HepG2 (cell line): Measurements from ENCODE around the gene LILRB3. TPM values are rescaled to one million over a fixed set of nuclear protein-coding genes. Genes with fewer than 3 reads are reported as not detected.

Experiments used
- FOXK1 ChIP-seq: sonication (generic); formaldehyde crosslinking; IDR thresholded peaks from 2 replicates; pipeline ENCODE4 v1.4.0; 2020; ENCODE audit warnings: low read depth, missing genetic modification reagents, borderline replicate concordance
- MXI1 ChIP-seq: IDR thresholded peaks from 3 replicates; pipeline ENCODE4 v1.6.1; 2012; ENCODE audit warnings: low read depth, low read length, inconsistent platforms, borderline replicate concordance
- RBM39 ChIP-seq: fragments of 200-400 bp; formaldehyde crosslinking; IDR thresholded peaks from one replicate; pipeline ENCODE4 v1.6.1; 2018; ENCODE audit warnings: antibody characterized with exemption, mild to moderate bottlenecking, low read depth, low read length; ENCODE audit not compliant: poor library complexity, severe bottlenecking
- SP2 ChIP-seq: sonication (generic); formaldehyde crosslinking; IDR thresholded peaks from 2 replicates; pipeline ENCODE4 v1.5.1; 2020; ENCODE audit warnings: mild to moderate bottlenecking, missing genetic modification reagents
- ZFP36L1 ChIP-seq: sonication (generic); formaldehyde crosslinking; IDR thresholded peaks from 2 replicates; pipeline ENCODE4 v1.8.0; 2022; ENCODE audit warnings: mild to moderate bottlenecking, missing genetic modification reagents, moderate library complexity
- ZKSCAN5 ChIP-seq: sonication (generic); formaldehyde crosslinking; IDR thresholded peaks from 2 replicates; pipeline ENCODE4 v1.5.1; 2020; ENCODE audit warnings: mild to moderate bottlenecking, missing genetic modification reagents
- polyA plus RNA-seq, 8 experiments: library from polyadenylated mRNA; depleted of rRNA in 3 of 8; stranded (reverse) in 7 of 8; unstranded in 1 of 8; fragments of >200 nt; fragmentation: Illumina TruSeq in 4 of 8; extraction: Trizol in 4 of 8; gene quantifications; 2 replicates each; pipeline versions ENCODE4 v1.2.1 to v1.2.3, GENCODE V29; 2011 to 2016; ENCODE audit warnings: low read depth in 4 of 8, missing spikeins in 1 of 8, mixed read lengths in 1 of 8; ENCODE audit not compliant: insufficient read depth in 1 of 8
- total RNA-seq, 5 experiments: library from RNA; depleted of rRNA; stranded (reverse); fragments of >200 nt; fragmentation: Illumina TruSeq; extraction: Trizol; gene quantifications; 2 replicates each; pipeline ENCODE4 v1.2.3, GENCODE V29; 2016; ENCODE audit warnings: low read depth in 1 of 5
- TF ChIP-seq, protein P1 (sequence below): sonication (generic); formaldehyde crosslinking; conservative IDR thresholded peaks from 2 replicates; pipeline ENCODE4 v1.8.0; 2022; ENCODE audit warnings: mild to moderate bottlenecking, moderate library complexity, missing genetic modification reagents
- TF ChIP-seq, protein P2 (sequence below): sonication (generic); formaldehyde crosslinking; IDR thresholded peaks from 2 replicates; pipeline ENCODE4 v1.4.0; 2020; ENCODE audit warnings: missing genetic modification reagents, borderline replicate concordance
- TF ChIP-seq, protein P3 (sequence below): sonication (generic); formaldehyde crosslinking; IDR thresholded peaks from 2 replicates; pipeline ENCODE4 v1.4.0; 2020; ENCODE audit warnings: mild to moderate bottlenecking, missing genetic modification reagents, borderline replicate concordance
- TF ChIP-seq, protein P4 (sequence below), 2 experiments: fragments of 450-650 bp in 1 of 2; sonication (generic) in 1 of 2; formaldehyde crosslinking in 1 of 2; IDR thresholded peaks; 2 replicates each; pipeline versions ENCODE4 v1.6.1 to v1.8.0; 2016 to 2022; ENCODE audit warnings: antibody characterized with exemption in 1 of 2, mild to moderate bottlenecking in 1 of 2, missing genetic modification reagents in 1 of 2
- TF ChIP-seq, protein P5 (sequence below): sonication (generic); IDR thresholded peaks from 2 replicates; pipeline ENCODE4 v1.6.1; 2016; ENCODE audit warnings: low read depth, borderline replicate concordance

LILRB3 gene
- total and polyA plus RNA-seq, 2 of the 13 experiments (the other 11 are each of a cell fraction or from before 2014, with no cell fraction given): 0.22 TPM; not detected in 1

DNA sequence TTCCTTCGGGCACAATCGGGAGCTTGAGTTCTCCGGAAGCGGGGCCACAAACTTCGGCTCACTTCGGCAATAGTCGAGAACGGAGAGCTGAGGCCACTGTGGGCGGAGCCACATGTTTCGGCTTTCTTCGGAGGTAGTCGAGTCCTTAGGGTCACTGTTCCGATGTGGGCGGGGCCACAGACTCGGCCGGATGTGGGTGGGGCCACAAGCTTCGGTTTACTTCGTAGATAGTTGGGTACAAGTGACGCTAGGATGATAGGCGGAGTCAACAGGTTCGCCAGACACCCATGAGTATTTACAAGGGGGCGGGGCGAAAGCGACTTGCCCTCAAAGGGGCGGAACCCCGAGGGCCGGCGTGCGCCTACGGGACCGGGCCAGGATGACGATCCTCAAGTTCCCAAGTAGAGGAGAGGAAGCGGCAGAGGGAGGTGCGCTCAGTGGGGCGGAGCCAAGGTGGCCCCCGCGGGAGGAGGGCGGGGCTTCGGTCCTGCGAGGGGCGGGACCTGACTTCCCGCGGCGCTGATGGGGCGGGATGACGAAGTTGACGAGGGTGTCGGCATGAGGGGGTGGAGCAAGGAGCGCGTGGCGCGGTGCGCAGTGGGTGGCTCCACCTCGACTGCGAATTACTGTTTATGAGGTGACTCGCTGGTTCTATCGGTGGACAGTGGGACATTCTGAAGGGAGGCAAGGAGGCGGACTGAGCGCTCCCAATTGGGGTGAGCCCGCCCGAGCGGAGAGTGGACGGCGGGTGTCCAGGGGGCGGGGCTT is 32.9 kb downstream of the LILRB3 start (continued):
- TF ChIP-seq, protein P1, sequence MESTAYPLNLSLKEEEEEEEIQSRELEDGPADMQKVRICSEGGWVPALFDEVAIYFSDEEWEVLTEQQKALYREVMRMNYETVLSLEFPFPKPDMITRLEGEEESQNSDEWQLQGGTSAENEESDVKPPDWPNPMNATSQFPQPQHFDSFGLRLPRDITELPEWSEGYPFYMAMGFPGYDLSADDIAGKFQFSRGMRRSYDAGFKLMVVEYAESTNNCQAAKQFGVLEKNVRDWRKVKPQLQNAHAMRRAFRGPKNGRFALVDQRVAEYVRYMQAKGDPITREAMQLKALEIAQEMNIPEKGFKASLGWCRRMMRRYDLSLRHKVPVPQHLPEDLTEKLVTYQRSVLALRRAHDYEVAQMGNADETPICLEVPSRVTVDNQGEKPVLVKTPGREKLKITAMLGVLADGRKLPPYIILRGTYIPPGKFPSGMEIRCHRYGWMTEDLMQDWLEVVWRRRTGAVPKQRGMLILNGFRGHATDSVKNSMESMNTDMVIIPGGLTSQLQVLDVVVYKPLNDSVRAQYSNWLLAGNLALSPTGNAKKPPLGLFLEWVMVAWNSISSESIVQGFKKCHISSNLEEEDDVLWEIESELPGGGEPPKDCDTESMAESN (CRISPR knock-in tag): 0 out of 2 replicates have a peak, but pooled peaks have one; percentile 27
- TF ChIP-seq FOXK1 (CRISPR knock-in tag): peak; percentile 26; the same call in 1 of the 2 replicates
- TF ChIP-seq, protein P2, sequence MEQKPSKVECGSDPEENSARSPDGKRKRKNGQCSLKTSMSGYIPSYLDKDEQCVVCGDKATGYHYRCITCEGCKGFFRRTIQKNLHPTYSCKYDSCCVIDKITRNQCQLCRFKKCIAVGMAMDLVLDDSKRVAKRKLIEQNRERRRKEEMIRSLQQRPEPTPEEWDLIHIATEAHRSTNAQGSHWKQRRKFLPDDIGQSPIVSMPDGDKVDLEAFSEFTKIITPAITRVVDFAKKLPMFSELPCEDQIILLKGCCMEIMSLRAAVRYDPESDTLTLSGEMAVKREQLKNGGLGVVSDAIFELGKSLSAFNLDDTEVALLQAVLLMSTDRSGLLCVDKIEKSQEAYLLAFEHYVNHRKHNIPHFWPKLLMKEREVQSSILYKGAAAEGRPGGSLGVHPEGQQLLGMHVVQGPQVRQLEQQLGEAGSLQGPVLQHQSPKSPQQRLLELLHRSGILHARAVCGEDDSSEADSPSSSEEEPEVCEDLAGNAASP (CRISPR knock-in tag): no peak; the same call in 1 of the 2 replicates
- TF ChIP-seq, protein P3, sequence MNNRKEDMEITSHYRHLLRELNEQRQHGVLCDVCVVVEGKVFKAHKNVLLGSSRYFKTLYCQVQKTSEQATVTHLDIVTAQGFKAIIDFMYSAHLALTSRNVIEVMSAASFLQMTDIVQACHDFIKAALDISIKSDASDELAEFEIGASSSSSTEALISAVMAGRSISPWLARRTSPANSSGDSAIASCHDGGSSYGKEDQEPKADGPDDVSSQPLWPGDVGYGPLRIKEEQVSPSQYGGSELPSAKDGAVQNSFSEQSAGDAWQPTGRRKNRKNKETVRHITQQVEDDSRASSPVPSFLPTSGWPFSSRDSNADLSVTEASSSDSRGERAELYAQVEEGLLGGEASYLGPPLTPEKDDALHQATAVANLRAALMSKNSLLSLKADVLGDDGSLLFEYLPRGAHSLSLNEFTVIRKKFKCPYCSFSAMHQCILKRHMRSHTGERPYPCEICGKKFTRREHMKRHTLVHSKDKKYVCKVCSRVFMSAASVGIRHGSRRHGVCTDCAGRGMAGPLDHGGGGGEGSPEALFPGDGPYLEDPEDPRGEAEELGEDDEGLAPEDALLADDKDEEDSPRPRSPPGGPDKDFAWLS (CRISPR knock-in tag): no peak
- no peak for TF ChIP-seq RBM39
- TF ChIP-seq MXI1: peak; percentile 60; the same call in 1 of the 3 replicates
- TF ChIP-seq ZKSCAN5 (CRISPR knock-in tag): no peak
- TF ChIP-seq ZFP36L1 (CRISPR knock-in tag): peak; percentile 37; the same call in 1 of the 2 replicates
- peak; percentile 72 for TF ChIP-seq SP2
- TF ChIP-seq, protein P4, sequence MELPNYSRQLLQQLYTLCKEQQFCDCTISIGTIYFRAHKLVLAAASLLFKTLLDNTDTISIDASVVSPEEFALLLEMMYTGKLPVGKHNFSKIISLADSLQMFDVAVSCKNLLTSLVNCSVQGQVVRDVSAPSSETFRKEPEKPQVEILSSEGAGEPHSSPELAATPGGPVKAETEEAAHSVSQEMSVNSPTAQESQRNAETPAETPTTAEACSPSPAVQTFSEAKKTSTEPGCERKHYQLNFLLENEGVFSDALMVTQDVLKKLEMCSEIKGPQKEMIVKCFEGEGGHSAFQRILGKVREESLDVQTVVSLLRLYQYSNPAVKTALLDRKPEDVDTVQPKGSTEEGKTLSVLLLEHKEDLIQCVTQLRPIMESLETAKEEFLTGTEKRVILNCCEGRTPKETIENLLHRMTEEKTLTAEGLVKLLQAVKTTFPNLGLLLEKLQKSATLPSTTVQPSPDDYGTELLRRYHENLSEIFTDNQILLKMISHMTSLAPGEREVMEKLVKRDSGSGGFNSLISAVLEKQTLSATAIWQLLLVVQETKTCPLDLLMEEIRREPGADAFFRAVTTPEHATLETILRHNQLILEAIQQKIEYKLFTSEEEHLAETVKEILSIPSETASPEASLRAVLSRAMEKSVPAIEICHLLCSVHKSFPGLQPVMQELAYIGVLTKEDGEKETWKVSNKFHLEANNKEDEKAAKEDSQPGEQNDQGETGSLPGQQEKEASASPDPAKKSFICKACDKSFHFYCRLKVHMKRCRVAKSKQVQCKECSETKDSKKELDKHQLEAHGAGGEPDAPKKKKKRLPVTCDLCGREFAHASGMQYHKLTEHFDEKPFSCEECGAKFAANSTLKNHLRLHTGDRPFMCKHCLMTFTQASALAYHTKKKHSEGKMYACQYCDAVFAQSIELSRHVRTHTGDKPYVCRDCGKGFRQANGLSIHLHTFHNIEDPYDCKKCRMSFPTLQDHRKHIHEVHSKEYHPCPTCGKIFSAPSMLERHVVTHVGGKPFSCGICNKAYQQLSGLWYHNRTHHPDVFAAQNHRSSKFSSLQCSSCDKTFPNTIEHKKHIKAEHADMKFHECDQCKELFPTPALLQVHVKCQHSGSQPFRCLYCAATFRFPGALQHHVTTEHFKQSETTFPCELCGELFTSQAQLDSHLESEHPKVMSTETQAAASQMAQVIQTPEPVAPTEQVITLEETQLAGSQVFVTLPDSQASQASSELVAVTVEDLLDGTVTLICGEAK (IDR thresholded peaks at IDR 0.05): no peak
- TF ChIP-seq, protein P4 (CRISPR knock-in tag; IDR thresholded peaks at IDR 0.05): peak; percentile 67
- TF ChIP-seq, protein P5, sequence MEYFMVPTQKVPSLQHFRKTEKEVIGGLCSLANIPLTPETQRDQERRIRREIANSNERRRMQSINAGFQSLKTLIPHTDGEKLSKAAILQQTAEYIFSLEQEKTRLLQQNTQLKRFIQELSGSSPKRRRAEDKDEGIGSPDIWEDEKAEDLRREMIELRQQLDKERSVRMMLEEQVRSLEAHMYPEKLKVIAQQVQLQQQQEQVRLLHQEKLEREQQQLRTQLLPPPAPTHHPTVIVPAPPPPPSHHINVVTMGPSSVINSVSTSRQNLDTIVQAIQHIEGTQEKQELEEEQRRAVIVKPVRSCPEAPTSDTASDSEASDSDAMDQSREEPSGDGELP: no peak
